Measurements from ENCODE around the gene ITIH3. TPM values are rescaled to one million over a fixed set of nuclear protein-coding genes. Genes with fewer than 3 reads are reported as not detected.

Gene ITIH3
- total RNA-seq, 1 donor from 2014 or later = not detected

- no peaks in the 10 kb centered on the region for H3K27me3 ChIP-seq
- peaks cover 30% of the 10 kb centered on the region for H3K79me2 ChIP-seq (ENCODE audit: low read depth)
- peak within 1 kb of the TSS; percentile 97 for H3K4me2 ChIP-seq
- peaks cover 6% of the 10 kb centered on the region for H3K36me3 ChIP-seq
- peak within 1 kb of the TSS; percentile 80 for H3K9ac ChIP-seq
- Mint-ChIP-seq H3K27ac (peak within 1 kb of the TSS; percentile 86), H3K36me3 (peaks cover 14% of the 10 kb centered on the region), H3K4me1 (peaks cover 16% of the 10 kb centered on the region), H3K9me3 (no peaks in the 10 kb centered on the region), H3K4me3 (peak within 1 kb of the TSS; percentile 98), H3K27me3 (ENCODE audit: insufficient read depth, low read depth) (no peaks in the 10 kb centered on the region)
- H3K4me3 ChIP-seq = peak within 1 kb of the TSS; percentile 89
- peak within 1 kb of the TSS; percentile 95 for H2AFZ ChIP-seq (replicated peaks)
- H3F3A ChIP-seq (ENCODE audit: low read depth) = peaks cover 10% of the 10 kb centered on the region
- no peaks in the 10 kb centered on the region for H3K9me3 ChIP-seq (ENCODE audit: low read depth)
- H4K20me1 ChIP-seq (ENCODE audit: low read depth) = peaks cover 6% of the 10 kb centered on the region
- peak within 1 kb of the TSS; percentile 68 for H3K27ac ChIP-seq
- peaks cover 9% of the 10 kb centered on the region for H3K4me1 ChIP-seq
- peak; percentile 98 for DNase-seq (ENCODE audit: low spot score)
- TF ChIP-seq EZH2 (IDR thresholded peaks at IDR 0.05) (no peak), CTCF (IDR thresholded peaks at IDR 0.05) (peak; percentile 13)
Measured at GRCh38 chr3:52770496-52771333, 23.9 kb upstream of the ITIH3 start, which contains the start of gene NEK4. Gene NEK4, minus strand, starts transcription at chr3:52770940. Its CDS starts 194 bp downstream, at chr3:52770746.

- H3K4me1 ChIP-seq = peaks cover 9% of the 10 kb centered on the region
- H3K36me3 ChIP-seq = peaks cover 6% of the 10 kb centered on the region
- Mint-ChIP-seq H3K4me1 (peaks cover 16% of the 10 kb centered on the region), H3K27ac (peak overlapping the region; percentile 86), H3K27me3 (ENCODE audit: insufficient read depth, low read depth) (no peaks in the 10 kb centered on the region), H3K36me3 (peaks cover 12% of the 10 kb centered on the region), H3K4me3 (peak overlapping the region; percentile 98), H3K9me3 (no peaks in the 10 kb centered on the region)
- peak overlapping the region; percentile 95 for H2AFZ ChIP-seq (replicated peaks)
- H3K27ac ChIP-seq = peak overlapping the region; percentile 24
- peak overlapping the region; percentile 89 for H3K4me3 ChIP-seq
- DNase-seq (ENCODE audit: low spot score) = no peak
- H3K79me2 ChIP-seq (ENCODE audit: low read depth) = peaks cover 30% of the 10 kb centered on the region
- peaks cover 6% of the 10 kb centered on the region for H4K20me1 ChIP-seq (ENCODE audit: low read depth)
- H3K4me2 ChIP-seq = peak overlapping the region; percentile 84
- peaks cover 10% of the 10 kb centered on the region for H3F3A ChIP-seq (ENCODE audit: low read depth)
- no peaks in the 10 kb centered on the region for H3K9me3 ChIP-seq (ENCODE audit: low read depth)
- TF ChIP-seq EZH2phosphoT487 (IDR thresholded peaks at IDR 0.05) (no peak), EZH2 (IDR thresholded peaks at IDR 0.05) (no peak), CTCF (IDR thresholded peaks at IDR 0.05) (no peak)
- no peaks in the 10 kb centered on the region for H3K27me3 ChIP-seq
- H3K9ac ChIP-seq = peak overlapping the region; percentile 80
Measured at GRCh38 chr3:52771334-52771681, 23.3 kb upstream of the ITIH3 start.

- H3K36me3 ChIP-seq = peaks cover 6% of the 10 kb centered on the region
- H3K27ac ChIP-seq = no peak overlapping the region
- Mint-ChIP-seq H3K27ac (no peak overlapping the region), H3K27me3 (ENCODE audit: insufficient read depth, low read depth) (no peaks in the 10 kb centered on the region), H3K4me3 (peak overlapping the region; percentile 98), H3K4me1 (peaks cover 16% of the 10 kb centered on the region), H3K9me3 (no peaks in the 10 kb centered on the region), H3K36me3 (peaks cover 12% of the 10 kb centered on the region)
- TF ChIP-seq EZH2 (IDR thresholded peaks at IDR 0.05) (no peak), EZH2phosphoT487 (IDR thresholded peaks at IDR 0.05) (no peak), CTCF (IDR thresholded peaks at IDR 0.05) (no peak)
- H3K79me2 ChIP-seq (ENCODE audit: low read depth) = peaks cover 30% of the 10 kb centered on the region
- peaks cover 9% of the 10 kb centered on the region for H3K4me1 ChIP-seq
- H2AFZ ChIP-seq (replicated peaks) = peak overlapping the region; percentile 32
- DNase-seq (ENCODE audit: low spot score) = no peak
- H3K4me2 ChIP-seq = peak overlapping the region; percentile 84
- H3K9ac ChIP-seq = no peak overlapping the region
- H3K27me3 ChIP-seq = no peaks in the 10 kb centered on the region
- H3K9me3 ChIP-seq (ENCODE audit: low read depth) = no peaks in the 10 kb centered on the region
- H3K4me3 ChIP-seq = peak overlapping the region; percentile 89
- peaks cover 10% of the 10 kb centered on the region for H3F3A ChIP-seq (ENCODE audit: low read depth)
- H4K20me1 ChIP-seq (ENCODE audit: low read depth) = peaks cover 6% of the 10 kb centered on the region
Measured at GRCh38 chr3:52771702-52772101, 22.9 kb upstream of the ITIH3 start.

Data from neural progenitor cell (in vitro differentiated cells).